Endothelial cell of umbilical vein (primary cell): Measurements from ENCODE around the gene SLC25A34. TPM values are rescaled to one million over a fixed set of nuclear protein-coding genes. Genes with fewer than 3 reads are reported as not detected.

Experiments
- BruUV-seq: library from RNA; stranded (reverse); fragments of 400-500 nt; replicated peaks from 2 replicates; lab custom pipeline; 2021; lab: Mats Ljungman, UMichigan
- CTCF ChIA-PET: fragments of 300-600, 350-600 bp; sonication (Branson Sonifier 250); formaldehyde crosslinking; loops from one replicate; lab custom pipeline; 2021; ENCODE audit warnings: antibody characterized with exemption, inconsistent platforms; lab: Charles Lee
- POLR2A ChIA-PET: fragments of 300-600, 350-600 bp; sonication (Branson Sonifier 250); formaldehyde crosslinking; loops from one replicate; lab custom pipeline; 2021; ENCODE audit warnings: antibody characterized with exemption, inconsistent platforms; lab: Charles Lee
- DNase-seq: peaks from one replicate; pipeline ENCODE4 v3.0.0-alpha.2; 2011; ENCODE audit warnings: low read depth, low spot score
- FAIRE-seq: peaks from 2 replicates; lab custom pipeline; 2011; peaks lifted over from hg19 to GRCh38; lab: Jason Lieb, UNC
- H2AFZ ChIP-seq: 2 replicates; pipeline ENCODE4 v1.6.0; 2012; ENCODE audit warnings: low read depth, low read length, control low read depth, inconsistent platforms
- H3K27ac ChIP-seq: 2 replicates; pipeline ENCODE4 v1.5.1; 2011; ENCODE audit warnings: low read depth, mild to moderate bottlenecking, control low read depth, low read length, moderate library complexity; ENCODE audit not compliant: insufficient read depth
- H3K27me3 ChIP-seq, 2 experiments: 2 replicates each; pipeline versions ENCODE4 v1.6.0 to v1.6.1; 2011; ENCODE audit warnings: low read length in 2 of 2, mixed read lengths in 1 of 2; ENCODE audit not compliant: control insufficient read depth in 2 of 2, insufficient read depth in 2 of 2
- H3K36me3 ChIP-seq, 2 experiments: 2 replicates in 1 of 2; 3 replicates in 1 of 2; pipeline ENCODE4 v1.5.1; 2011; ENCODE audit warnings: low read length in 2 of 2, mild to moderate bottlenecking in 1 of 2, moderate library complexity in 1 of 2; ENCODE audit not compliant: control insufficient read depth in 2 of 2, insufficient read depth in 2 of 2; ENCODE audit errors: extremely low read depth in 1 of 2
- H3K4me1 ChIP-seq: 3 replicates; pipeline ENCODE4 v1.5.1; 2011; ENCODE audit warnings: mild to moderate bottlenecking, low read length; ENCODE audit not compliant: control insufficient read depth, insufficient read depth; ENCODE audit errors: extremely low read depth
- H3K4me2 ChIP-seq: 2 replicates; pipeline ENCODE4 v1.6.1; 2011; ENCODE audit warnings: low read length, control low read depth, mixed read lengths; ENCODE audit not compliant: insufficient read depth
- H3K4me3 ChIP-seq, 3 experiments: fragments of 200-600 bp in 1 of 3; sonication (generic), shearing (Covaris generic) in 1 of 3; replicated peaks in 1 of 3; 2 replicates each; pipeline ENCODE4 v1.5.1; 2011 to 2016; ENCODE audit warnings: control low read depth in 3 of 3, low read length in 3 of 3, mild to moderate bottlenecking in 2 of 3, inconsistent platforms in 1 of 3, low read depth in 1 of 3, moderate library complexity in 1 of 3; ENCODE audit not compliant: insufficient read depth in 1 of 3
- H3K79me2 ChIP-seq: 2 replicates; pipeline ENCODE4 v1.6.0; 2012; ENCODE audit warnings: low read length, inconsistent platforms; ENCODE audit not compliant: control insufficient read depth, insufficient read depth
- H3K9ac ChIP-seq: replicated peaks from 2 replicates; pipeline ENCODE3; 2011; ENCODE audit warnings: low read length, control low read depth; ENCODE audit not compliant: insufficient read depth; ENCODE audit errors: extremely low read depth
- H3K9me1 ChIP-seq: replicated peaks from 3 replicates; pipeline ENCODE4 v1.6.0; 2011; ENCODE audit warnings: mild to moderate bottlenecking, low read length; ENCODE audit not compliant: control insufficient read depth, insufficient read depth; ENCODE audit errors: extremely low read depth
- H3K9me3 ChIP-seq: replicated peaks from 2 replicates; pipeline ENCODE4 v1.5.1; 2012; ENCODE audit warnings: low read length, inconsistent platforms; ENCODE audit not compliant: control insufficient read depth, insufficient read depth
- H4K20me1 ChIP-seq: replicated peaks from 2 replicates; pipeline ENCODE3; 2011; ENCODE audit warnings: mild to moderate bottlenecking, low read length; ENCODE audit not compliant: control insufficient read depth, insufficient read depth; ENCODE audit errors: extremely low read depth
- CTCF ChIP-seq, 2 donors: IDR thresholded peaks; 1 replicate in 1 of 2; 2 replicates in 1 of 2; pipeline ENCODE4 v1.5.1; 2011; ENCODE audit warnings: low read length in 2 of 2, mild to moderate bottlenecking in 2 of 2, moderate library complexity in 2 of 2, control low read depth in 1 of 2, inconsistent platforms in 1 of 2, low read depth in 1 of 2; ENCODE audit not compliant: insufficient read depth in 1 of 2; ENCODE audit errors: extremely low read depth in 1 of 2
- EZH2 ChIP-seq: IDR thresholded peaks from 2 replicates; pipeline ENCODE4 v1.6.1; 2012; ENCODE audit warnings: borderline replicate concordance, low read depth, mild to moderate bottlenecking, moderate library complexity, low read length, inconsistent platforms; ENCODE audit not compliant: severe bottlenecking
- FOS ChIP-seq: IDR thresholded peaks from 2 replicates; pipeline ENCODE4 v1.6.1; 2011; ENCODE audit warnings: mild to moderate bottlenecking, low read length, moderate library complexity, borderline replicate concordance; ENCODE audit not compliant: insufficient read depth
- GATA2 ChIP-seq: IDR thresholded peaks from 2 replicates; pipeline ENCODE4 v1.7.0; 2011; ENCODE audit warnings: low read depth, mild to moderate bottlenecking, moderate library complexity, mixed read lengths, low read length; ENCODE audit not compliant: insufficient read length, insufficient read depth
- JUN ChIP-seq: IDR thresholded peaks from 2 replicates; pipeline ENCODE4 v1.6.1; 2011; ENCODE audit warnings: borderline replicate concordance, low read depth; ENCODE audit not compliant: insufficient read length, insufficient read depth
- MAX ChIP-seq: IDR thresholded peaks from 2 replicates; pipeline ENCODE4 v1.6.1; 2011; ENCODE audit not compliant: insufficient read depth, insufficient read length
- MYC ChIP-seq: IDR thresholded peaks from one replicate; pipeline ENCODE4 v1.6.1; 2011; ENCODE audit warnings: mild to moderate bottlenecking, low read depth, low read length
- POLR2A ChIP-seq: IDR thresholded peaks from 2 replicates; pipeline ENCODE4 v1.6.1; 2012; ENCODE audit warnings: low read depth, mild to moderate bottlenecking, control low read depth, low read length
- POLR2AphosphoS5 ChIP-seq: IDR thresholded peaks from 2 replicates; pipeline ENCODE4 v1.6.1; 2012; ENCODE audit warnings: low read depth, mild to moderate bottlenecking, control low read depth, low read length, moderate library complexity; ENCODE audit not compliant: insufficient read depth
- dilution Hi-C: fragments of 300-500 bp; cut with MboI; formaldehyde crosslinking; loops from one replicate; pipeline ENCODE4 v1.15.0; 2019; ENCODE audit warnings: low sequenced_read_pairs; ENCODE audit not compliant: extremely low pct_ligation_motif_present
- intact Hi-C: fragments of 100-400 bp; cut with micrococcal nuclease; formaldehyde crosslinking; loops from one replicate; pipeline ENCODE4 v1.10.0; 2022
- polyA plus RNA-seq, 4 experiments: library from polyadenylated mRNA; depleted of rRNA in 3 of 4; stranded (reverse) in 3 of 4; unstranded in 1 of 4; fragments of >200 nt; gene quantifications; 2 replicates each; pipeline versions ENCODE4 v1.2.1 to v1.2.3, GENCODE V29; 2011 to 2012; ENCODE audit warnings: missing spikeins in 1 of 4
- total RNA-seq: library from RNA; stranded (reverse); gene quantifications from 2 replicates; pipeline ENCODE4 v1.2.3, GENCODE V29; 2021

The SLC25A34 gene
- total and polyA plus RNA-seq, 2 donors (not counting 3 experiments of a cell fraction or from before 2014, with no cell fraction given) = 0.90 to 1.1 TPM

DNA sequence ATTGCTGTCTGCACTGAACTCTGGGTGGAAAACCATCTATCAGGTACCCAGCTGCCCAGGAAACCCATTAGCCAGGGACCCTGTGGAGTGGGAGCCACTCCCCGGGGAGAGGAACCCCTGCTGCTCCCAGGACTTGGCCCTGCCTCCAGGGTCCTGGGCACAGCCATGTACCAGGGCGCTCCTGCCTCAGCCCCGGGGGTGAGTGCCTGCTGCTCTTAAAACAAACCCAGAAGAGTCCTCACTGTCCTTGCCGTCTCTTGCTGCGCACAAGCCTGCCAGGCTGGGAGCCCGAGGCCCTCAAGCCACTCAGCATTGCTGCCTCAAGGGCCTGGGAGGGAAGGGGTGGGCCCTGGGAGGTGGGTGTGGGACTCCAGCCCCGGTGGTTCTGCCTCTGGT is 3.4 kb upstream of the SLC25A34 start:
- POLR2A ChIA-PET = no interaction called here

More for the DNA sequence above, 3.4 kb upstream of the SLC25A34 start:
- Histone ChIP-seq H3K27ac (no peak overlapping the region), H3K9ac (no peak overlapping the region), H4K20me1 (no peaks in the 10 kb centered on the region), H3K4me1 (no peaks in the 10 kb centered on the region), H3K79me2 (no peaks in the 10 kb centered on the region), H2AFZ (no peak overlapping the region), H3K4me2 (no peak overlapping the region), H3K36me3 (peaks cover 5 to 51% of the 10 kb centered on the region in 2 experiments), H3K9me3 (no peaks in the 10 kb centered on the region), H3K9me1 (no peaks in the 10 kb centered on the region), H3K4me3 (no peak overlapping the region), H3K27me3 (no peaks in the 10 kb centered on the region)
- CTCF ChIA-PET = interaction anchor here (1.0 to 1.2 kb wide), 2 partner anchors 47 to 138 kb away, joined by 4 to 5 read pairs; no protein-coding TSS in a partner anchor
- dilution Hi-C loops = no loop called here
- no TSS peak for BruUV-seq
- DNase-seq (no peak), FAIRE-seq (no peak)
- TF ChIP-seq GATA2 (no peak), EZH2 (no peak), CTCF (IDR thresholded peaks at IDR 0.05; ENCODE audit: extremely low read depth in 1 of 2, insufficient read depth in 1 of 2, low read depth in 1 of 2, low read length in 2 of 2) (no peak), MYC (no peak), POLR2AphosphoS5 (no peak), POLR2A (no peak), FOS (no peak), MAX (no peak), JUN (no peak)
- intact Hi-C loops = no loop called here
